Measurements from ENCODE around the gene COL18A1. TPM values are rescaled to one million over a fixed set of nuclear protein-coding genes. Genes with fewer than 3 reads are reported as not detected.

COL18A1 gene
- total RNA-seq, 1 donor from 2014 or later = 535 TPM

DNA sequence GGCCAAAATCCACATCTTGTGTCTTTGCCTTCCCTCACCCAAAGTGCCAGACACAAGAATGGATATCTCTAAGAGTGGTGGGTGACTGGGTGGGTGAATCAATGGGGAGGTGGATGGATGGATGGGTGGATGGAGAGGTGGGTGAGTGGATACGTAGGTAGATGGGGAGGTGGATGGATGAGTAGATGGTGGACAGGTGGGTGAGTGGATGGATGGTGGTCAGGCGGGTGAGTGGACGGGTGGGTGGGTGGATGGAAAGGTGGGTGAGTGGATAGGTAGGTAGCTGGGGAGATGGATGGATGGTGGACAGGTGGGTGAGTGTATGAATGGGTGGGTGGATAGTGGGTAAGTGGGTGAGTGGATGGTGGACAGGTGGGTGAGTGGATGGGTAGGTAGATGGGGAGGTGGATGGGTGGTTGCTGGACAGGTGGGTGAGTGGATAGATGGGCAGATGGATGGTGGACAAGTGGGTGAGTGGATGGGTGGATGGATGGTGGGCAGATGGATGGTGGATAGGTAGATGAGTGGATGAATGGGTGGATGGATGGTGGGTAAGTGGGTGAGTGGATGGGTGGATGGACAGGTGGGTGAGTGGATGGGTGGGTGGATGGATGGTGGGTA, 103.0 kb downstream of the COL18A1 start:
- TF ChIP-seq, protein P1, sequence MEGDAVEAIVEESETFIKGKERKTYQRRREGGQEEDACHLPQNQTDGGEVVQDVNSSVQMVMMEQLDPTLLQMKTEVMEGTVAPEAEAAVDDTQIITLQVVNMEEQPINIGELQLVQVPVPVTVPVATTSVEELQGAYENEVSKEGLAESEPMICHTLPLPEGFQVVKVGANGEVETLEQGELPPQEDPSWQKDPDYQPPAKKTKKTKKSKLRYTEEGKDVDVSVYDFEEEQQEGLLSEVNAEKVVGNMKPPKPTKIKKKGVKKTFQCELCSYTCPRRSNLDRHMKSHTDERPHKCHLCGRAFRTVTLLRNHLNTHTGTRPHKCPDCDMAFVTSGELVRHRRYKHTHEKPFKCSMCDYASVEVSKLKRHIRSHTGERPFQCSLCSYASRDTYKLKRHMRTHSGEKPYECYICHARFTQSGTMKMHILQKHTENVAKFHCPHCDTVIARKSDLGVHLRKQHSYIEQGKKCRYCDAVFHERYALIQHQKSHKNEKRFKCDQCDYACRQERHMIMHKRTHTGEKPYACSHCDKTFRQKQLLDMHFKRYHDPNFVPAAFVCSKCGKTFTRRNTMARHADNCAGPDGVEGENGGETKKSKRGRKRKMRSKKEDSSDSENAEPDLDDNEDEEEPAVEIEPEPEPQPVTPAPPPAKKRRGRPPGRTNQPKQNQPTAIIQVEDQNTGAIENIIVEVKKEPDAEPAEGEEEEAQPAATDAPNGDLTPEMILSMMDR (conservative IDR thresholded peaks at IDR 0.05; ENCODE audit: low read depth, low read length) = no peak
- DNase-seq (ENCODE audit: low read depth) = no peak
- H3K4me3 ChIP-seq (ENCODE audit: low read depth, low read length) = no peak overlapping the region

DNA sequence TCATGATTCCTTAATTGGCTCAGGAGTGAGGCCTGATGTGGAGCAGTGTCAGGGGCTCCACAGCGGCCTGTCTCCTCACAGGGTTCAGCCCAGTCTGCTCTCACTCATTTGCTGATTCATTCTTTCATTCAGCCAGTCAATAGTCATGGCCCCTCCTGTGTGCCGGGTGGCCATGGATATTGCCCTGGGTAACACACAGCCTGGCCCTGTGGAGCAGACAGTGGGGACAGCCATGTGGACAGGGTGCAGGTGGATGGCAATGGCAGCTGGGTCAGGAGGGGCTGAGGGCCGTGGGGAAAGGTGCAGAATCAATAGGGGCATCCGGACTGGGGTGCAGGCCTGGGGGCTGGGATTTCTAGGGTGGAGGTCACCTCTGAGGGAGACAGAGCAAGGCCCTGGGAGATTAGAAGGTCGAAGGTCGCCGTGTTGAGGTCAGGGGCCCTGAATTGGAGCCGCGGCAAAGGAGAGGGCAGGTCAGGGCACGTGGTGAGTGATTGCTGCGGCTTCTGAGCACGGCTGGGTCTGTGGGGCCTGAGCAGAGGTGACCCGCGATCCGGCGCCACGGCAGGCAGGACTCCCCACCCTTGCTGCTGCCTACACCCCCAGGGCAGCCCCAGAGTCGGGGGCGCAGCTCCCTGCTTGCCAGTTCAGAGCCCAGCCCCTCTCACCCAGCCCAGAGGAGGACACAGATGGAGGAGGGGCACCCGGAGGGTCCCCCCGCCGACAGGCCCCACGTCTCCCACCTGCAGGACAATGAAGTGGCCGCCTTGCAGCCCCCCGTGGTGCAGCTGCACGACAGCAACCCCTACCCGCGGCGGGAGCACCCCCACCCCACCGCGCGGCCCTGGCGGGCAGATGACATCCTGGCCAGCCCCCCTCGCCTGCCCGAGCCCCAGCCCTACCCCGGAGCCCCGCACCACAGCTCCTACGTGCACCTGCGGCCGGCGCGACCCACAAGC, 103.9 kb downstream of the COL18A1 start:
- DNase-seq (ENCODE audit: low read depth) = no peak
- H3K4me3 ChIP-seq (ENCODE audit: low read depth, low read length) = no peak overlapping the region
- TF ChIP-seq, protein P1 (conservative IDR thresholded peaks at IDR 0.05; ENCODE audit: low read depth, low read length) = no peak

DNA sequence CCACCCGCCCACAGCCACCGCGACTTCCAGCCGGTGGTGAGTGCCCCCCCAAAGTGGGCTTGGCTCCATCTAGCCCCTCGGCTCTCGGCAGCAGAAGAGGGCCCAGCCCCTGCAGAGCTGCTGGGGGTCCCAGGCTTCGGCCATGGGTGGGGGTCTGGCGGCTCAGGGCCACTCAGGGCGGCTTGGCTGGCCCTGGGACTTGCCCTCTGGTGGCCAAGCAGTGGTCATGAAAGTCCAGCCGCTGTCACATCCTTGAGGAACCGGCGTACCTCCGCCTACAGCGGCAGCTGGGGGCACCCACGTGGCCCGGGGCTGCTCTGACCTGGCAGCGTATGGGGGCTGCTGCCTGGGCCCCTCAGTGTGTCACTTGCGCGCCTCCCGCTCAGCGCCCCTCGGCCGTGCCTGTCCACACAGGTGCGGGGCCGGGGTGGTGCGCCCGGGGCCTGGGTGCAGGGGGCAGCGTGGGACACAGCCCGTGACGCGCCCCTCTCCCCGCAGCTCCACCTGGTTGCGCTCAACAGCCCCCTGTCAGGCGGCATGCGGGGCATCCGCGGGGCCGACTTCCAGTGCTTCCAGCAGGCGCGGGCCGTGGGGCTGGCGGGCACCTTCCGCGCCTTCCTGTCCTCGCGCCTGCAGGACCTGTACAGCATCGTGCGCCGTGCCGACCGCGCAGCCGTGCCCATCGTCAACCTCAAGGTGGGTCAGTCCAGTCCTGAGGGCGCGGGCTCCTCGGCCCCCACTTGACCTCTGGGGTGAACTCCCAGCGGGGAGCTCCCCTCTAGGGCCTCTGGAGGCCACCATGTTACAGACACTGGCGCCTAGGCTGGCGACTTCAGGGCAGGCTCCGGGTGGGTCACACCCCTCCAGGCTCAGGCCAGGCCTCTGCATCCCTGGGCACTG, 104.9 kb downstream of the COL18A1 start:
- TF ChIP-seq, protein P1 (conservative IDR thresholded peaks at IDR 0.05; ENCODE audit: low read depth, low read length) = no peak
- no peak overlapping the region for H3K4me3 ChIP-seq (ENCODE audit: low read depth, low read length)
- DNase-seq (ENCODE audit: low read depth) = no peak

DNA sequence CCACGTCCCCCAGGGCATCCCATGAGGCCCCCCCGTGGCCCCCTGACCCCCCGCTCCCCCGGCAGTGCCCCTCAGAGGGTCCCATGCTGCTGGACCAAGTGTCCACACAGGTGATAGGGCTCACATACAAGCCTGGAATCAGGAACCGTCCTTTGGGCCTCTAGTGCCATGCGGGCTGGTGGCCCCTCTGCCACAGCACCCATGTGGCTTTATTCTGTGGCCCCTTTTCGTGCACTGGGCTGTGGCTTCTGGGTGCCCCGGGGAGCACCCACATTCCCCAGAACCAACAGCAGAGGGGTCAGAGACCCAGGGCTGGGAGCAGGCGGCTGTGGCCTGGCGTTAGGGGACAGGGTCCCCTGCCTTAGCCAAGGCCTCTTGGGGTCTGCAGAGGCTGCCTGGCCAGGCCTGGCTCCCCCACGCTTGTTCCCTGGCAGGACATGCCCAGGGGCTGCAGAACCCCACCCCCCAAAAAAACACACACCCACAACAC, 105.5 kb downstream of the COL18A1 start:
- TF ChIP-seq, protein P1 (conservative IDR thresholded peaks at IDR 0.05; ENCODE audit: low read depth, low read length) = no peak
- DNase-seq (ENCODE audit: low read depth) = no peak
- no peak overlapping the region for H3K4me3 ChIP-seq (ENCODE audit: low read depth, low read length)

DNA sequence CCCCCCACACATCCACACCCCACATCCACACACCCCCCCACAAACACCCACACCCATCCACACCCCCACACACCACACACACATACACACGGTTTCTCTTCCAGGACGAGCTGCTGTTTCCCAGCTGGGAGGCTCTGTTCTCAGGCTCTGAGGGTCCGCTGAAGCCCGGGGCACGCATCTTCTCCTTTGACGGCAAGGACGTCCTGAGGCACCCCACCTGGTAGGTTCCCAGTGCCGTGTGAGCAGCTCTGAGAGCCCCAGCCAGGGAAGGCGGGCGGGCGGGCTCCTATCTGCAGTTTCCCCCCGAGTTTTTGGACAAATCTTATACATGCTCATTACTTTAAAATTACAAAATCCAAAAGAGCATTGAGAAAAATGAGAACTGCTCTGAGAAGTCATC, 106.0 kb downstream of the COL18A1 start:
- no peak overlapping the region for H3K4me3 ChIP-seq (ENCODE audit: low read depth, low read length)
- TF ChIP-seq, protein P1 (conservative IDR thresholded peaks at IDR 0.05; ENCODE audit: low read depth, low read length) = no peak
- no peak for DNase-seq (ENCODE audit: low read depth)

DNA sequence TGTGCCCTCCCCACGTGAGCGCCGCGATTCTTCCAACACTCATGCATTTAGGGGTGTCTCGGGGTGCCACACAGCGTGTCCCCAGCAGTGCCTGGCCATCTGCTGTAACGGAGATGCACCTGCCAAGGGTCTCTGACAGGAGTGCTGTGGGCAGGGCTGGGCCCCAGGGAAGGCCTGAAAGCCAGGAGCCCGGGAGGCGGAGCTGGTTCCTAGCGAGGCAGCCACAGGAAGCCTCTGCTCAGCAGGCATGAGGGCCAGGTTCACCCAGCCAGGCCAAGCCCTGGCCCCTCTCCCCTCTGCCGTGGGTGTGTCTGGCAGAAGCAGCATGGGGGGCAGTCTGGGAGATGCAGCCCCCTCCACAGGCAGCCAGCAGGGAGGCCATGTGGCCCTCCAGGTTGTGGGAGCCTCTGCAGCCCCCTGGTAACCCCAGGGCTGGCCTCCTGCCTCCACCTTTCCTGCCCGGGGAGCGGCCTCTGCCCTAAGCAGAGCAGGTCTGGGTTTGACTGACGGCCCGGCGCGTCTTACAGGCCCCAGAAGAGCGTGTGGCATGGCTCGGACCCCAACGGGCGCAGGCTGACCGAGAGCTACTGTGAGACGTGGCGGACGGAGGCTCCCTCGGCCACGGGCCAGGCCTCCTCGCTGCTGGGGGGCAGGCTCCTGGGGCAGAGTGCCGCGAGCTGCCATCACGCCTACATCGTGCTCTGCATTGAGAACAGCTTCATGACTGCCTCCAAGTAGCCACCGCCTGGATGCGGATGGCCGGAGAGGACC, 106.9 kb downstream of the COL18A1 start:
- DNase-seq (ENCODE audit: low read depth) = no peak
- H3K4me3 ChIP-seq (ENCODE audit: low read depth, low read length) = no peak overlapping the region
- TF ChIP-seq, protein P1 (conservative IDR thresholded peaks at IDR 0.05; ENCODE audit: low read depth, low read length) = no peak

Data from epithelial cell of proximal tubule (primary cell).